Left renal cortex interstitium (tissue), 4 donors: ENCODE results near the gene GAS2. TPM values are rescaled to one million over a fixed set of nuclear protein-coding genes. Genes with fewer than 3 reads are reported as not detected.

Source experiments
- DNase-seq, 4 donors: peaks; one replicate each; pipeline ENCODE4 v3.0.0-alpha.2; 2013; ENCODE audit warnings: low read depth in 4 of 4, low spot score in 2 of 4, missing footprints in 1 of 4
- polyA plus RNA-seq, 4 donors: library from polyadenylated mRNA; unstranded; fragments of 120-200 nt; gene quantifications; one replicate each; pipeline ENCODE4 v1.2.1, GENCODE V29; 2013; ENCODE audit not compliant: insufficient read length in 4 of 4

Gene GAS2
- polyA plus RNA-seq, 4 donors, result 9.6 to 13.0 (median 11.1) TPM

- DNase-seq, result no peak
Measured at GRCh38 chr11:22720457-22720856, 54.0 kb downstream of the GAS2 start.

- no peak for DNase-seq
Measured at GRCh38 chr11:22723274-22723673, 56.9 kb downstream of the GAS2 start.

- no peak for DNase-seq
Measured at GRCh38 chr11:22725079-22725478, 58.7 kb downstream of the GAS2 start.

- no peak for DNase-seq
Measured at GRCh38 chr11:22728600-22729389, 62.4 kb downstream of the GAS2 start.

GRCh38 chr11:22730319-22730718 is 63.9 kb downstream of the GAS2 start:
- DNase-seq, result no peak

- DNase-seq, result no peak
Measured at GRCh38 chr11:22732588-22732987, 66.2 kb downstream of the GAS2 start.

- no peak for DNase-seq
Measured at GRCh38 chr11:22733475-22734248, 67.3 kb downstream of the GAS2 start.

GRCh38 chr11:22734628-22735345 is 68.4 kb downstream of the GAS2 start:
- DNase-seq, result no peak

GRCh38 chr11:22742157-22742613 is 75.8 kb downstream of the GAS2 start:
- DNase-seq, result no peak

GRCh38 chr11:22749536-22749935 is 83.1 kb downstream of the GAS2 start:
- DNase-seq, result no peak

GRCh38 chr11:22752908-22753310 is 86.5 kb downstream of the GAS2 start:
- no peak for DNase-seq

GRCh38 chr11:22753416-22753815 is 87.0 kb downstream of the GAS2 start:
- DNase-seq, result no peak

GRCh38 chr11:22761066-22761465 is 94.7 kb downstream of the GAS2 start:
- DNase-seq, result no peak

GRCh38 chr11:22763166-22763565 is 96.8 kb downstream of the GAS2 start:
- DNase-seq, result no peak

GRCh38 chr11:22764735-22765134 is 98.3 kb downstream of the GAS2 start:
- DNase-seq, result no peak

- DNase-seq, result no peak
Measured at GRCh38 chr11:22768281-22768680, 101.9 kb downstream of the GAS2 start.

GRCh38 chr11:22769081-22769480 is 102.7 kb downstream of the GAS2 start:
- no peak for DNase-seq

GRCh38 chr11:22774716-22775115 is 108.3 kb downstream of the GAS2 start:
- DNase-seq, result no peak

GRCh38 chr11:22775248-22775647 is 108.8 kb downstream of the GAS2 start:
- no peak for DNase-seq

- no peak for DNase-seq
Measured at GRCh38 chr11:22778642-22779041, 112.2 kb downstream of the GAS2 start.

- DNase-seq, result no peak
Measured at GRCh38 chr11:22779850-22780249, 113.4 kb downstream of the GAS2 start.
